IPS-18a (cell line): ENCODE data around the gene HOXB5.

Experiments
- H3K27ac ChIP-seq: one replicate; pipeline ENCODE4 v1.5.1; 2013; ENCODE audit warnings: low read length
- H3K27me3 ChIP-seq: one replicate; pipeline ENCODE4 v1.6.1; 2013; ENCODE audit warnings: mild to moderate bottlenecking, low read length; ENCODE audit not compliant: control insufficient read depth, insufficient read depth
- H3K36me3 ChIP-seq: one replicate; pipeline ENCODE4 v1.6.1; 2013; ENCODE audit warnings: low read depth, low read length; ENCODE audit not compliant: control insufficient read depth
- H3K4me1 ChIP-seq: one replicate; pipeline ENCODE4 v1.6.1; 2013; ENCODE audit warnings: low read depth, low read length; ENCODE audit not compliant: control insufficient read depth
- H3K4me3 ChIP-seq: one replicate; pipeline ENCODE4 v1.5.1; 2013; ENCODE audit warnings: low read length
- H3K9ac ChIP-seq: one replicate; pipeline ENCODE4 v1.6.1; 2013; ENCODE audit warnings: mild to moderate bottlenecking, low read length, moderate library complexity
- H3K9me3 ChIP-seq: one replicate; pipeline ENCODE4 v1.6.1; 2013; ENCODE audit warnings: low read depth, low read length; ENCODE audit not compliant: control insufficient read depth

HOXB5 gene

DNA sequence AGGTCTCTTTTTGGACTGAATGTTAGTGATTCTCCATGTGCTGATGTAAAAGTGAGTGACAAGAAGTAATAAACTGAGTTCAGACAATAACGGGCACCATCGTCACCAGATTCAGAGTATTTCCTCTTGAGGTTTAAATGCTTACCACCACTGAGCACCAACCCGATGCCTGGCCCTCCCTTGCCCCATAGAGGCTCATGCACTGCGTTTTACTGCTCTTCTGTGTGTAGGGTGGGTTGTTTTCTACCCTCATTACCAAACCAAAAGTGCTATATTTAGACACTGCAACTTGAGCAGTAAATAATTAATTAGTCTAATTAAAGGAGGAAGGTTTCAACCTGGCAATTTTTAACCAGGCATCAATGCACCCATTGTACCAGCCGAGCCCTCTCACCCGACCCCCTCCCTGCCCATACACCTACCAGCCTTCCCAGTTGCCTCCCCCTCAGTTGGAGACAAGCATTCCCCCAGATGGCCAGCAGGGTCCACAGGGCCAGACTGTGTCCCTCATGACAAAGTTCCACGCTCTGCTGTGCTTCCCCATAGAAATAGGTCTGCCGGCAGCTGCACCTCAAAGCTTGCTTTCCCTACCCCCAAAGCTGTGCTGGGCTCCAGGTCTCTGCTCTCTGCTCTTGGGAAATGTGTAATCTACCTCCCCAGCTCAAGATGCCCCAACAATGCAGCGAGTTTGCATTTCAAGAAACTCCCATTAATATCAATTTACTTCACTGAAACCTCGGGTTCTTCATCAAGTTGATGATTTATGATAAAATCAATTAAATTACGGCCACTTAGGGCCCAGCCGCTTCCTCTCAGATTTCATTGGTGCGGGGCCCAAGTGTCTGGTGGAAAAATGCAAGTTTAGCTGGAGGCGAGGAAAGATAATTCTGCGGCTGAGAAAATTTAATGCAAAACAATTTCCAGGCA lies 31.4 kb downstream of the HOXB5 start:
- Histone ChIP-seq H3K4me1 (no peaks in the 10 kb centered on the region), H3K9me3 (no peaks in the 10 kb centered on the region), H3K4me3 (no peak overlapping the region), H3K27me3 (peaks cover 100% of the 10 kb centered on the region), H3K27ac (no peak overlapping the region), H3K36me3 (no peaks in the 10 kb centered on the region), H3K9ac (no peak overlapping the region)

DNA sequence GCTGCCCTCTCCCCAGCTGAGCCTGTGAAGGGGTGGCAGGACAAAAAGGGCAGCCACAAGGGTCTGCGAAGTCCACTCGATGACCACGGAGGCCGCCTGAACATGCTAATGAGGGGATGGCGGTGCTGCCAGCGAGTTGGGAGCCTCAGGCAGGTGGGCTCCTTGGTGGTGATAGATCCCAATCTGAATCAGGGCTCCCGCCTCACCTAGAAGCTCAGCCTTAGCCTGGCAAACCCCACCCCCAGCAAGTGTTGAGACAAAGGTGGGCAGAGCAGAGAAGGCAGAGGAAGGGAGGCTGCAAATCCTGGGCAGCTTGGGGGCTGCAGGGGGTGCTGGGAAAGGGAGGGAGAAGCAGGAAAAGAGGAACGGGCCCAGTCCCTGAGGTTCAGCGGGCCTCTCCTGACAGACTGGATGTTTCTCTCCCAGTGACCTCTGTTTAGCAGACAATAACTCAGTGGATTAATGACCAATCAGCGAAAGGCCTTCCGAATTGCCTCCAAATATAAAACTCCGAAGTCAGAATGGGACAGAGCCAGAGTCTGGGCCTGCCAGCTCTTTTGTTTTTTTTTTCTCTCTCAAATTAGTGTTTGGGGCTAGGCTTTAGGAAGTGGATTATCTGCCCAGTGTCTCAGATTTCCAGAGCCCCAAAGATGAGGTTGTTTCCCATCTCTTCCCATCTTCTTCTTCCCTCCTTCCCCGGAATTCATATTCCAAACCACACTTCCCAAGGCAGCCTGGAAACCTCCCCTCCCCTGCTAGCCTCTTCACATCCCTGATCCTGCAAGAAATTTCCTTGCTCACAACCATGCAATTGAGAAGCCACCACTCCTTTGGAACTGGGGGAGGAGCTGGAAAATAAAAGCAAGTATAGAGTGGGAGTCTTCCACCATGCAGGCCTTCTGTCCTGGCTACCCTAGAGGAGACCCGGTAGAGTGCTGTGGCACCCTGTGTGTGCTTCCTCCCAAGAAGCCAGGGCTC lies 33.5 kb downstream of the HOXB5 start:
- peaks cover 100% of the 10 kb centered on the region for H3K27me3 ChIP-seq
- H3K4me3 ChIP-seq = no peak overlapping the region
- no peaks in the 10 kb centered on the region for H3K36me3 ChIP-seq
- no peaks in the 10 kb centered on the region for H3K4me1 ChIP-seq
- no peak overlapping the region for H3K9ac ChIP-seq
- H3K9me3 ChIP-seq = no peaks in the 10 kb centered on the region
- no peak overlapping the region for H3K27ac ChIP-seq

DNA sequence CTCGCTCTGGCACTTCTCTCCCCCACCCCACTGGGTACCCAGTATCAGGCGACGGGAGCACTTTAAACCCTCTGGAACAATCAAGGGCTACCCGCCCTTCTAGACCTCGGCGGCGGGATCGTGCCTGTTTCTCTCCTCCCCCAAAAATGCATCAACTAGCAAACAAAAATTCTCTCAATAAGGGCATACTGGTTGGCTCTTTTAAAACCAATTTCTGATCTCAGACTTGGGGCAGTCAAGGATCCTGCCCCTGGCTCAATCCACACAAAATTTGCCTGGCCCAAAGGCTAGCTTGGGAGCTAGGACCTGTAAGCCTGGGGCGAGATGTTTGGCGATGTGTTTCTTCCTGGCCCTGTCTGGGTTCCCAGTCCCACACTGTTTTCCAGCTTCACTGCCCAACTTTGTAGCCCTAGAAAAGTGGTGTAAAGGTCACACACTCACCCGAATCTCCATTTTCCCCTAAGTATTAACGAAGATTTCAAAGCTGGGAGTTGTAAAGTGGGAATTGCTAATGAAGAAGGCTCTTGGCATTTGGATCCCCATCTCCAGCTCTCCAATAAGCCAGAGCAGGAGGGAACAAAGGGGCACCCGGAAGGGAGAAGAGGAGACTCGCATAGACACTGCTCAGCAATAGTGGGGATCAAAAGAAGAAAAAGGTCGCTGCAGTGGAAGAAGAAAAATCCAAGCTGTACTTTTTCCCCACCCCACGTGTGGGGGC lies 34.3 kb downstream of the HOXB5 start:
- H3K4me3 ChIP-seq = no peak overlapping the region
- no peaks in the 10 kb centered on the region for H3K9me3 ChIP-seq
- no peak overlapping the region for H3K27ac ChIP-seq
- no peaks in the 10 kb centered on the region for H3K36me3 ChIP-seq
- H3K4me1 ChIP-seq = no peaks in the 10 kb centered on the region
- peaks cover 100% of the 10 kb centered on the region for H3K27me3 ChIP-seq
- H3K9ac ChIP-seq = no peak overlapping the region

DNA sequence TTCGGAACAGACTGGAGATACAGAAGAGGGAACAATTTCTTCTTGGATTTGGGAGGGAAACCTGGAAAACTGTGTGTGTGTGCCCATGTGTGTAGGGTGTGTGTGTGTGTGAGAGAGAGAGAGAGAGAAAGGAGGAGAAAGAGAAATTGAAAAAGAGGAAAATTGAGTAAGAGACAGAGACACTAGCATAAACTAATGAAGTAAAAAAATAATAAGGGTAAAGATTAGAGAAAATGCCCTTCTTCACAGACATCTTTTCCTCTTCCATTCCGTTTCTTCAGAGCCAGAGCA lies 34.8 kb downstream of the HOXB5 start:
- no peaks in the 10 kb centered on the region for H3K36me3 ChIP-seq
- H3K27ac ChIP-seq = no peak overlapping the region
- H3K27me3 ChIP-seq = peaks cover 100% of the 10 kb centered on the region
- H3K4me1 ChIP-seq = no peaks in the 10 kb centered on the region
- no peak overlapping the region for H3K9ac ChIP-seq
- H3K4me3 ChIP-seq = no peak overlapping the region
- H3K9me3 ChIP-seq = no peaks in the 10 kb centered on the region

DNA sequence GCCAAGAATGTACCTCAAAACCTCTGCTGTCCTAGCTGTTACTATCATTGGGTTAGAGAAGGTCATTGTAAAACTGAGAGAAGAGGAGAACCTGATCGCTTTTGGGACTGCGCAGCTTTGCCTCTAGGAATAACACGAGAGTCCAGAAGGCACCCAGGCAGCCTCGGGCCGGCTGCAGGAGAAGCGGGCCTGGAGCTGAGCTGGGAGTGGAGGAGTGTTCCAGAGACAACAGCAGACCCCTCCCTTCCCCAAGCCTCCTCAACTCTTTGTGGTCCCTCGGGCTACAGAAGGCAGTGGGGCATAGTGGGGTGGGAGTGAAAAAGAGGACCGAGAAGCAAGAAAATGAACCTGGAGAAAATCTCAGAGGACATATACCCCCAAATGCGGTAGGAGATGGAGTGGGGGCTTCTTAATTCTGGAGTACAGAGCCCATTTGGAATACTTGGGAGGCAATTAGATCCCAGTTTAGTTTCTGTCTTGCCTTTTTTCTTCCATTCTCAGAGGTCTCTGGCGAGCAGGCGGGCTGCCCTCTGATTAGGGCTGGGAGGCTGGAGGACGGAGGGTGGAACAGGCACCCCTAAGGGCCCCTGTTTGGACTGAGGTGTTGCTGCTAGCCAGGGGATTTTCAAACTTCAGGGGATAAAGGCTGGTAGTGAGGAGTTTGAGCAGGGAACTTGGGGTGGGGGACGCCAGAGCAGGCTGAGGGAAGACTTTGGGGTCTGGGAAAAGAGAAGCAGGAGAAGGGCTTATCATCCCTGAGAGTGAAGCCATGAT lies 35.3 kb downstream of the HOXB5 start:
- Histone ChIP-seq H3K27ac (no peak overlapping the region), H3K4me1 (no peaks in the 10 kb centered on the region), H3K4me3 (no peak overlapping the region), H3K36me3 (no peaks in the 10 kb centered on the region), H3K9ac (no peak overlapping the region), H3K9me3 (no peaks in the 10 kb centered on the region), H3K27me3 (peaks cover 100% of the 10 kb centered on the region)

DNA sequence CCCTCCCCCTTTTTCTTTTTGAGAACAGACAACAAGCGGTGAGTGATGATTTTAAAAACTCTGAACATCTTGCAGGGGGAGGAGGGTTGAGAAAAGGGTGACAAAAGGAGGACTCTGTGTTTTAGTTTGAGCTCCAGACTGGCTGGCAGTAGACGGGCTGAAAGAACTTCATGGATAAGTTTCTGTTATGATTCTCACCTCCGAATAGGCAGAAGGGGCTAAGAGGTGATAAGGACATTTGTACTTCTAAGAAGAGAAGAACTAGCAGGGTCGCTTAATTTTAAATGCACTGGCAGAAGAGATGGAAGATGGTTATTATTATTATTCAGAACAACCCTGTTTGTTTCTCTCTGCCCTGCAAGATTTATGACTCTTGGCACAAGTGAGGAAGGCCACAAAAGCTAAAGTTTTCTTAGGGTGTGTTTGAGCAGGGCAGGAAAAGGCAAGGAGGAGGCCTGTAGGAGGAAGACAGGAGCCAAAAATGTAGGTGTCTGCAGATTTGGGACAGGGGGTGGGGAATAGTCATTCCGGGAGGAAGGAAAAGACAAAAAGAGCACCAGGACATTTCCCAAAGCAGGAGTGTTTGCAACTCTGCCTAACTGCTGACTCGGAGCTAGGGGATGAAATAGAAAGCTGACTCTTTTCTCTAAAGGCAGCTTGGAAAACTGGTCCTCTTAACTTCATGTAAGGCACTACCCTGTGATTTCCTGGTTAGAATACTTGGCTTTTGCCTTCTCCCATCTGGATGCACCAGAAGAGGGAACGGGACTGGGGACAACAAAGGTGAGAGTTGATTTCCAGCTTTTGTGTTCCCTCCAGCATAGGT lies 36.8 kb downstream of the HOXB5 start:
- H3K4me3 ChIP-seq = no peak overlapping the region
- no peaks in the 10 kb centered on the region for H3K4me1 ChIP-seq
- no peak overlapping the region for H3K9ac ChIP-seq
- H3K27ac ChIP-seq = no peak overlapping the region
- peaks cover 100% of the 10 kb centered on the region for H3K27me3 ChIP-seq
- no peaks in the 10 kb centered on the region for H3K36me3 ChIP-seq
- H3K9me3 ChIP-seq = no peaks in the 10 kb centered on the region

DNA sequence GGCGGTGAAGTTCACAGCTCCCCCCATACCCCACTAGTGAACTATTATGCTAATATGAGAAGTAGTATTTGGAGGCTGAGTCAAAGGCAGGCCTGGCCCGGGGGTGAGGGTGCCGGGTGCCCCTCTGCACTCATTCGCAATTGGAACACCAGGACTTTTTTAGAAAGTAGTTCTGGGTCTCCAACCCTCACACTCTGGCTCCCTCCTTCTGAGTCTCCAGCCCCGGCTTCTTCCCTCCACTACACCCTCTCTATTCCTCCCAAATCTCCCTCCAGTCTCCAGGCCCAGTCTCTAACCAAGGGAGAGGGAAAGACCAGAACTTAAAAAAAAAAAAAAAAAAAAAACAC lies 37.4 kb downstream of the HOXB5 start:
- no peak overlapping the region for H3K27ac ChIP-seq
- H3K9me3 ChIP-seq = no peaks in the 10 kb centered on the region
- peaks cover 100% of the 10 kb centered on the region for H3K27me3 ChIP-seq
- no peaks in the 10 kb centered on the region for H3K36me3 ChIP-seq
- H3K4me3 ChIP-seq = no peak overlapping the region
- no peaks in the 10 kb centered on the region for H3K4me1 ChIP-seq
- no peak overlapping the region for H3K9ac ChIP-seq

DNA sequence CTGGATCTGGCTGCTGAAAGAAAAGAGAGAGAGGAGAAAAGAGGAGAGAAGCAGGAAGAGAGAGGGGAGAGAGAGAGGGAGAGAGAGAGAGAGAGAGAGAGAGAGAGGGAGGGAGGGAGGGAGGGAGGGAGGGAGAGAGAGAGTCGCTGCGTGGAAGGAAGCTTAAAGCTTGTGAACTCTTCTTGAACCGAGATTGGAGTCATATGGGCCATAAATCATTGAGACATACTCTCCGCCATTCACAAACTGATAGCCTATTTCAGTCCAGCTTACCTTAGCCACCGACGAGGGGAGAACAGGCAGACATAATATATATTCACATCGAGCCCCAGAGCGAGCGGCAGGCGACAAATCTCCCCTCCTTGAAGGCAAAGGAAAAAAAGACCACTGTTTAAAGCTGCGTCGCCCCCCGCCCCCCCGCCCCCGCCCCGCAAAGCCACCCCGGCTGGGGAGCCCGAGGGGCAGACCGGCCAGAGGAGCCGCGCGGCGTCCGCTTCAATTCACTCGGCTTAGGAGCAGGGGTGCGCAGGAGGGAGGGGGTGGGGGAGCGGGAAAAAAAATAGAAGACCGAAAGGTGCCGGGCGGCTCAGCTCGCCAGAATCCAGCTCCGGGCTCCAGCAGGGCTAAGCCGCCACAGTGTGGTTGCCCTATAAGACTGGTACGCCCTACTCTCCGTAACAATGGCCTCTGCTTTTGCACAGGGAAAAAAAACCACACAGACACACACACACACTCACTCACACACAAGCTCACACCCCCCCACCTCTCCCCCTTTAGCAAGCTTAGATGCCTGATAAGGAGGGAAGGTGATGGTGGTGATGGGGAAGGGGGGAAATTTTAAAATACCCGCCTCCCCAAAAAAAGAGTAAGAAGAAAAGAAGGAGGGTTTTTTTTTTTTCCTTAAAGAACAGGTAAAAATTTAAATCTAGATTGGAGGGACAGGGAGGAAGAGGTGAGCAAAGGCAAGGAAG lies 38.0 kb downstream of the HOXB5 start:
- H3K9ac ChIP-seq = no peak overlapping the region

DNA sequence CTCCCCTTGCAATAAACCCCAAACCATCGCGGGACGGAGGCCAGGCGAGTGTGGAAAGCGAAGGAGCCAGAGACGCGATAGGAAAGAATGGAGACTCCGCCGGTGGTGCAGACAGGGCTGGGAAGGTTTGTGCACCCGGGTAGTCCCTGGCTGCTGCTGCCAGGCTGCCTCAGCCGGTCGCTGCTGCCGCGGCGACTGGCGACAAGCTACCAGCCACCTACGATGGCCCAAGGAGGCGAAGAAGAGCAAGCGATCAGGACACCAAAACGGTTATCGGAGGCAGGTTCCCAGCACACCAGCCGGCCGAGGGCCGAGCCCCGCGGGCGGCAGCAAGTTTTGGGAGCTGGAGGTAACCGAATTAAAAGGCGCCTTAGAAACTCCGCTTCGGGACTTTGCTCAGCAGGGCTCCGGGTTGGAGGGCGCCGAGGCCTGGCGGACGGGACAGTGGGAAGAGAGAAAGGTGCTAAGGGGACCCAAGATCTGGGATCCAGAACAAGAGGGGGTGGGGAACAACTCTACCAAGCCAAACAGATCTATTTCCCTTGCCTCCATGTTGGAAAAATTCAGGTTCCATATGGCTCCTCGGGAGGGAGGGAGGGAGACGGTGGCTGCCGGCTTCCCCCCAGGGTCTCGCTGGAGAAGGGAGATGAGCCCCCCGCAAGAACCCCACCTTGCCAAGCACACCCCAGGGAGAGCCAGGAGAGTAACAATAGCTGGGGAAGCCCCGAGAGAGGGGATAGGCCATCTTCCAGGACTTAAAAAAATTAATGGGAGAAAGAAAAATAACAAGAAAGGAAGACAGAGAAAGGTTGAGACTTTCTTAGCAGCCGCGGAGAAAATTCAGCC lies 38.9 kb downstream of the HOXB5 start:
- Histone ChIP-seq H3K4me3 (peak overlapping the region; percentile 5), H3K27me3 (peaks cover 100% of the 10 kb centered on the region), H3K9me3 (no peaks in the 10 kb centered on the region), H3K4me1 (no peaks in the 10 kb centered on the region), H3K36me3 (no peaks in the 10 kb centered on the region), H3K9ac (no peak overlapping the region), H3K27ac (no peak overlapping the region)

More for the DNA sequence above, 38.0 kb downstream of the HOXB5 start:
- no peaks in the 10 kb centered on the region for H3K36me3 ChIP-seq
- H3K4me1 ChIP-seq = no peaks in the 10 kb centered on the region
- peaks cover 100% of the 10 kb centered on the region for H3K27me3 ChIP-seq
- H3K27ac ChIP-seq = no peak overlapping the region
- peak overlapping the region; percentile 5 for H3K4me3 ChIP-seq
- no peaks in the 10 kb centered on the region for H3K9me3 ChIP-seq
